CD14-positive monocyte (primary cell): ENCODE measurements around the gene IL10RB. TPM values are rescaled to one million over a fixed set of nuclear protein-coding genes. Genes with fewer than 3 reads are reported as not detected.
A peak's percentile ranks its signal among the peaks of the same experiment; 100 is the strongest.

Experiments
- DNase-seq, 3 donors: peaks; one replicate each; pipeline ENCODE4 v3.0.0-alpha.2; 2011 to 2022
- H2AFZ ChIP-seq: 2 replicates; pipeline ENCODE4 v1.6.0; 2012; ENCODE audit warnings: mild to moderate bottlenecking, low read depth, low read length, inconsistent platforms; ENCODE audit not compliant: insufficient read depth, poor library complexity, severe bottlenecking
- H3K27ac ChIP-seq, 2 donors: 1 replicate in 1 of 2; 2 replicates in 1 of 2; pipeline ENCODE4 v1.5.1; 2012 to 2013; ENCODE audit warnings: low read length in 2 of 2, control low read depth in 1 of 2, inconsistent platforms in 1 of 2, low read depth in 1 of 2, mild to moderate bottlenecking in 1 of 2
- H3K27me3 ChIP-seq, 2 donors: one replicate each; pipeline versions ENCODE4 v1.6.0 to v1.6.1; 2011 to 2013; ENCODE audit warnings: low read length in 2 of 2; ENCODE audit not compliant: control insufficient read depth in 2 of 2, insufficient read depth in 2 of 2
- H3K36me3 ChIP-seq, 2 donors: replicated peaks in 1 of 2; 1 replicate in 1 of 2; 2 replicates in 1 of 2; pipeline versions ENCODE4 v1.5.1 to v1.6.1; 2012 to 2013; ENCODE audit warnings: low read length in 2 of 2, control low read depth in 1 of 2, inconsistent platforms in 1 of 2, mild to moderate bottlenecking in 1 of 2; ENCODE audit not compliant: insufficient read depth in 2 of 2, control insufficient read depth in 1 of 2
- H3K4me1 ChIP-seq, 2 donors: 1 replicate in 1 of 2; 2 replicates in 1 of 2; pipeline versions ENCODE4 v1.5.1 to v1.6.1; 2012 to 2013; ENCODE audit warnings: low read length in 2 of 2, control low read depth in 1 of 2, inconsistent platforms in 1 of 2, mild to moderate bottlenecking in 1 of 2, moderate library complexity in 1 of 2; ENCODE audit not compliant: insufficient read depth in 2 of 2, control insufficient read depth in 1 of 2
- H3K4me2 ChIP-seq: replicated peaks from 2 replicates; pipeline ENCODE3; 2012; ENCODE audit warnings: low read length, moderate library complexity, mild to moderate bottlenecking; ENCODE audit not compliant: poor library complexity, severe bottlenecking; ENCODE audit errors: extremely low read depth
- H3K4me3 ChIP-seq, 3 experiments: fragments of 200-600 bp in 1 of 3; sonication (generic) in 1 of 3; replicated peaks in 1 of 3; 1 replicate in 2 of 3; 2 replicates in 1 of 3; pipeline ENCODE4 v1.5.1; 2011 to 2013; ENCODE audit warnings: low read length in 3 of 3, mild to moderate bottlenecking in 3 of 3, control low read depth in 2 of 3, low read depth in 2 of 3, inconsistent platforms in 1 of 3, moderate library complexity in 1 of 3
- H3K79me2 ChIP-seq: 2 replicates; pipeline ENCODE4 v1.6.0; 2012; ENCODE audit warnings: mild to moderate bottlenecking, control low read depth, inconsistent platforms, low read length, moderate library complexity; ENCODE audit not compliant: insufficient read depth
- H3K9ac ChIP-seq: 2 replicates; pipeline ENCODE4 v1.6.0; 2017; ENCODE audit warnings: low read length, mild to moderate bottlenecking; ENCODE audit not compliant: insufficient read depth, poor library complexity, severe bottlenecking
- H3K9me3 ChIP-seq, 2 donors: replicated peaks in 1 of 2; 1 replicate in 1 of 2; 2 replicates in 1 of 2; pipeline versions ENCODE4 v1.5.1 to v1.6.1; 2012 to 2013; ENCODE audit warnings: low read length in 2 of 2, control low read depth in 1 of 2; ENCODE audit not compliant: control insufficient read depth in 1 of 2, insufficient read depth in 1 of 2
- H4K20me1 ChIP-seq: 2 replicates; pipeline ENCODE4 v1.6.0; 2012; ENCODE audit warnings: mild to moderate bottlenecking, low read length, control low read depth, moderate library complexity; ENCODE audit not compliant: insufficient read depth
- H3K27ac Mint-ChIP-seq, 7 donors: one replicate each; pipeline ENCODE4 v1.8.0; 2020; ENCODE audit warnings: mild to moderate bottlenecking in 7 of 7, mixed read lengths in 7 of 7, moderate library complexity in 6 of 7, inconsistent platforms in 2 of 7
- H3K27me3 Mint-ChIP-seq, 3 donors: one replicate each; pipeline ENCODE4 v1.8.0; 2021 to 2022; ENCODE audit warnings: low read depth in 3 of 3, mild to moderate bottlenecking in 3 of 3, mixed read lengths in 3 of 3, moderate library complexity in 3 of 3, inconsistent platforms in 1 of 3
- H3K36me3 Mint-ChIP-seq, 2 donors: one replicate each; pipeline ENCODE4 v1.8.0; 2020; ENCODE audit warnings: mixed read lengths in 2 of 2, inconsistent platforms in 1 of 2, mild to moderate bottlenecking in 1 of 2
- H3K4me1 Mint-ChIP-seq: one replicate; pipeline ENCODE4 v1.8.0; 2020; ENCODE audit warnings: mild to moderate bottlenecking, mixed read lengths
- H3K4me3 Mint-ChIP-seq, 2 donors: one replicate each; pipeline ENCODE4 v1.8.0; 2020; ENCODE audit warnings: mild to moderate bottlenecking in 2 of 2, mixed read lengths in 2 of 2, moderate library complexity in 1 of 2
- H3K9me3 Mint-ChIP-seq, 7 donors: one replicate each; pipeline ENCODE4 v1.8.0; 2020 to 2022; ENCODE audit warnings: mixed read lengths in 7 of 7, mild to moderate bottlenecking in 6 of 7, moderate library complexity in 6 of 7, inconsistent platforms in 2 of 7
- WGBS: methylation state at CpG from one replicate; pipeline ENCODE4 v1.1.5; 2013; ENCODE audit warnings: missing lambda C conversion rate; ENCODE audit not compliant: insufficient coverage; 5-methylcytosine and 5-hydroxymethylcytosine counted together
- intact Hi-C, 2 donors: fragments of 100-400 bp; cut with micrococcal nuclease; formaldehyde crosslinking; loops; one replicate each; pipeline versions ENCODE4 v1.15.0 to v1.15.1; 2023
- polyA plus RNA-seq, 3 donors: library from polyadenylated mRNA; depleted of rRNA in 1 of 3; unstranded in 2 of 3; stranded (reverse) in 1 of 3; fragments of 300-500 nt in 2 of 3; fragments of >200 nt in 1 of 3; fragmentation: Illumina TruSeq in 2 of 3; gene quantifications; 1 replicate in 2 of 3; 2 replicates in 1 of 3; pipeline ENCODE4 v1.2.3, GENCODE V29; 2012 to 2021
- TF ChIP-seq, protein P1 (sequence below): fragments of 200-600 bp; IDR thresholded peaks from one replicate; pipeline ENCODE4 v1.8.0; 2022; ENCODE audit warnings: antibody characterized with exemption, mild to moderate bottlenecking

Gene IL10RB
- polyA plus RNA-seq, 3 donors, result 79.0 to 225 (median 212) TPM

DNA sequence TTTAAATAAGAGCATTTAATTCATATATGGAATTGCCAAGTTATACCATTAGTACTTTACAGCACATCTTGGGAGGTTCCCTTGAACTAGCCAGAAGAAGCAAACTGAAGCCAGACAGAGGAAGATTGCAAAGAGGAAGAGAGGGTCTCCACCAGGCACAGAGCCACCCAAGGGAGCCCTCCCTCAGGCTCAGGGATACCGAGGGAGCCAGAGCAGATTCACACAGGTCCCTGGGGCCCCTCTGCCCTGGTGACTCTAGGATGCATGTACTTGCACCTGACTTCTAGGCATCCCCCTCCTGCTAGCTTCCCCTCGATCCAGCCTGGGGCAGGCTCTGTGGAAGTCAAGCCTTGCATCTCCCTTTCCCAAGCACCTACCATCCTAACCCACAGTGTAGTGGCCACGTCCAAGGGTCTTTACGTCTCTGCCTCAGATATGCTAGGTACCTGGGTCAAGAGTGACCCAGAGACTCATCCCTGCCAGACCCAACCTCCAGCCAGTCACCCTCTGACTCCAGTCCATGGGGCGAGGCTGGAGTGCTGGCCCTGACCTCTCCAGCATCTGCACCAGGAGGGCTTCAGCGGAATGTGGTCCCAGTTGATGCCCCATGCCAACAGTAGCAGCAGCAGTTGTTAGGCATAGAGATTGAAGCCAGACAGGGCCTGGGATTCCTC, 30.0 kb upstream of the IL10RB start:
- Mint-ChIP-seq H3K4me1 (peaks cover 70% of the 10 kb centered on the region), H3K27ac (peak overlapping the region in 6 of 7 donors; percentile 24 to 91 (median 68)), H3K4me3 (no peak overlapping the region), H3K36me3 (peaks cover 45 to 52% of the 10 kb centered on the region in 2 donors), H3K27me3 (peaks cover 0 to 2% (median 0%) of the 10 kb centered on the region in 3 donors), H3K9me3 (no peaks in the 10 kb centered on the region)
- no peak overlapping the region for H3K4me2 ChIP-seq
- H3K4me3 ChIP-seq, result no peak overlapping the region
- H3K27me3 ChIP-seq, result no peaks in the 10 kb centered on the region
- H3K27ac ChIP-seq, result peak overlapping the region in 1 of 2 donors; percentile 40
- H3K79me2 ChIP-seq, result peaks cover 99% of the 10 kb centered on the region
- 96% methylated on average over 6 of the region's 6 CpGs for WGBS
- peaks cover 59 to 81% of the 10 kb centered on the region in 2 donors for H3K4me1 ChIP-seq
- H2AFZ ChIP-seq, result no peak overlapping the region
- no peak overlapping the region for H3K9ac ChIP-seq
- H4K20me1 ChIP-seq, result peaks cover 67% of the 10 kb centered on the region
- H3K9me3 ChIP-seq, result no peaks in the 10 kb centered on the region
- TF ChIP-seq, protein P1, sequence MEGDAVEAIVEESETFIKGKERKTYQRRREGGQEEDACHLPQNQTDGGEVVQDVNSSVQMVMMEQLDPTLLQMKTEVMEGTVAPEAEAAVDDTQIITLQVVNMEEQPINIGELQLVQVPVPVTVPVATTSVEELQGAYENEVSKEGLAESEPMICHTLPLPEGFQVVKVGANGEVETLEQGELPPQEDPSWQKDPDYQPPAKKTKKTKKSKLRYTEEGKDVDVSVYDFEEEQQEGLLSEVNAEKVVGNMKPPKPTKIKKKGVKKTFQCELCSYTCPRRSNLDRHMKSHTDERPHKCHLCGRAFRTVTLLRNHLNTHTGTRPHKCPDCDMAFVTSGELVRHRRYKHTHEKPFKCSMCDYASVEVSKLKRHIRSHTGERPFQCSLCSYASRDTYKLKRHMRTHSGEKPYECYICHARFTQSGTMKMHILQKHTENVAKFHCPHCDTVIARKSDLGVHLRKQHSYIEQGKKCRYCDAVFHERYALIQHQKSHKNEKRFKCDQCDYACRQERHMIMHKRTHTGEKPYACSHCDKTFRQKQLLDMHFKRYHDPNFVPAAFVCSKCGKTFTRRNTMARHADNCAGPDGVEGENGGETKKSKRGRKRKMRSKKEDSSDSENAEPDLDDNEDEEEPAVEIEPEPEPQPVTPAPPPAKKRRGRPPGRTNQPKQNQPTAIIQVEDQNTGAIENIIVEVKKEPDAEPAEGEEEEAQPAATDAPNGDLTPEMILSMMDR, result no peak
- DNase-seq, result no peak
- peaks cover 8 to 27% of the 10 kb centered on the region in 2 donors for H3K36me3 ChIP-seq
- intact Hi-C loops, result no loop called here

DNA sequence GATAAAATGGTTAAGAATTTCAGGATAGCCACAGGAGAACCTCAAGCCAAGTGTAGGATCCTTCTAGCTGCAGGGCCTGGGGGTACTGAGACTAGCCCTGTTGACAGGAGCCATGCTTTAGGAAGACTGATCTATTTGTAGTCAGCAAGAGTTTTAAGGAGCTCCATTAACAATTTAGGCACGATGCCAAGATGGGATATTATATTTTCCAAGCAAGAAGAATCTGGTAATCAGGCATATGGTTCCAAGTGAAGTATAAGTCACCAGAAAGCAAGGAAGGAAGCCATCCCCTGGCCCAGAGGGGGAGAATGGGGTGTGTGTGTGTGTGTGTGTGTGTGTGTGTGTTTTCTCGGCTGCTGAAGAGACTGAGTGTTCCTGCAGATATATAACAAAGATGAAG, 29.4 kb upstream of the IL10RB start:
- Histone ChIP-seq H3K4me3 (no peak overlapping the region), H3K4me1 (peaks cover 56 to 81% of the 10 kb centered on the region in 2 donors), H2AFZ (no peak overlapping the region), H3K27me3 (no peaks in the 10 kb centered on the region), H3K4me2 (no peak overlapping the region), H3K79me2 (peaks cover 99% of the 10 kb centered on the region), H3K9me3 (no peaks in the 10 kb centered on the region), H3K36me3 (peaks cover 9 to 30% of the 10 kb centered on the region in 2 donors), H3K27ac (peak overlapping the region in 1 of 2 donors; percentile 40), H4K20me1 (peaks cover 74% of the 10 kb centered on the region), H3K9ac (no peak overlapping the region)
- Mint-ChIP-seq H3K4me3 (no peak overlapping the region), H3K27me3 (peaks cover 0 to 2% (median 0%) of the 10 kb centered on the region in 3 donors), H3K27ac (peak overlapping the region; percentile 50 to 91 (median 68)), H3K36me3 (peaks cover 47 to 51% of the 10 kb centered on the region in 2 donors), H3K4me1 (peaks cover 70% of the 10 kb centered on the region), H3K9me3 (no peaks in the 10 kb centered on the region)
- TF ChIP-seq, protein P1, result no peak
- 100% methylated on average over 1 of the region's 2 CpGs for WGBS
- DNase-seq, result no peak
- intact Hi-C loops, result no loop called here
